ENCODE results near the gene CMYA5.
"Not testable (repeated sequence)": the region's sequence is repeated elsewhere in the genome, so short reads cannot be mapped to it uniquely, and the experiment has no call there.

CMYA5 gene

GRCh38 chr5:79753877-79754645, 64.4 kb downstream of the CMYA5 start:
- H3K27me3 ChIP-seq (ENCODE audit: low read depth, low read length) = no peaks in the 10 kb centered on the region
- peaks cover 0 to 2% of the 10 kb centered on the region in 2 donors for H3K36me3 ChIP-seq (ENCODE audit: control insufficient read depth in 1 of 2, insufficient read depth in 2 of 2, low read length in 2 of 2)
- no peak overlapping the region for H3K27ac ChIP-seq (ENCODE audit: low read length)
- no peaks in the 10 kb centered on the region for H3K9me3 ChIP-seq (ENCODE audit: control insufficient read depth in 1 of 2, low read length in 2 of 2)
- no peak overlapping the region for H3K4me3 ChIP-seq (ENCODE audit: low read depth in 1 of 2, low read length in 2 of 2)
- no peaks in the 10 kb centered on the region for H3K4me1 ChIP-seq (ENCODE audit: control insufficient read depth in 1 of 2, insufficient read depth in 2 of 2, low read length in 2 of 2)

DNA sequence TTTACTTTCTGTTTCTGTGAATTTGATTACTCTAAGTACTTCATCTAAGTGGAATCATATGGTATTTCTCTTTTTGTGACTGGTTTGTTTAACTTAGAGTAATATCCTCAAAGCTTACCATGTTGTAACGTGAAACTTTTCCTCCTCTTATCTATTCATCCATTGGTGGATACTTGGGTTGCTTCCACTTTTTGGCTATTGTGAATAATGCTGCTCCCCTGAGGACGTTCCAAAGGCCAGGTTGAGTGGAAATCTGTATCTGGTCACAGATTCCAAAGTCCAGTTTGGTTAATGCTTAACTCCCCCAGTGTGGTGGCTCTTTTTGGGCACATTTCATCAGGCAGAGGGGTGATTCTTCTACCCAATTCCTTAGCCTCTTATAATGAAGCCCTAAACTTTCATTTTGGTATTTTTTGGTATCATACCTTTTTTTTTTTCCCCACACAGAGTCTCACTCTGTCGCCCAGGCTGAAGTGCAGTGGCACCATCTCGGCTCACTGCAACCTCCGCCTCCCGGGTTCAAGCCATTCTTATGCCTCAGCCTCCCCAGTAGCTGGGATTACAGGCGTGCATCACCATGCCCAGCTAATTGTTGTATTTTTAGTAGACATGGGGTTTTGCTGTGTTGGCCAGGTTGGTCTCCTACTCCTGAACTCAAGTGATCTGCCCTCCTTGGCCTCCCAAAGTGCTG, 65.4 kb downstream of the CMYA5 start:
- Histone ChIP-seq H3K27me3 (ENCODE audit: low read depth, low read length) (no peaks in the 10 kb centered on the region), H3K4me3 (ENCODE audit: low read depth in 1 of 2, low read length in 2 of 2) (no peak overlapping the region), H3K27ac (ENCODE audit: low read length) (no peak overlapping the region), H3K36me3 (ENCODE audit: control insufficient read depth in 1 of 2, insufficient read depth in 2 of 2, low read length in 2 of 2) (peaks cover 0 to 5% of the 10 kb centered on the region in 2 donors), H3K9me3 (ENCODE audit: control insufficient read depth in 1 of 2, low read length in 2 of 2) (no peaks in the 10 kb centered on the region), H3K4me1 (ENCODE audit: control insufficient read depth in 1 of 2, insufficient read depth in 2 of 2, low read length in 2 of 2) (no peaks in the 10 kb centered on the region)

GRCh38 chr5:79756076-79756475, 66.4 kb downstream of the CMYA5 start:
- no peaks in the 10 kb centered on the region for H3K9me3 ChIP-seq (ENCODE audit: control insufficient read depth in 1 of 2, low read length in 2 of 2)
- no peak overlapping the region for H3K27ac ChIP-seq (ENCODE audit: low read length)
- no peaks in the 10 kb centered on the region for H3K4me1 ChIP-seq (ENCODE audit: control insufficient read depth in 1 of 2, insufficient read depth in 2 of 2, low read length in 2 of 2)
- no peaks in the 10 kb centered on the region for H3K27me3 ChIP-seq (ENCODE audit: low read depth, low read length)
- no peak overlapping the region for H3K4me3 ChIP-seq (ENCODE audit: low read depth in 1 of 2, low read length in 2 of 2)
- peaks cover 0 to 5% of the 10 kb centered on the region in 2 donors for H3K36me3 ChIP-seq (ENCODE audit: control insufficient read depth in 1 of 2, insufficient read depth in 2 of 2, low read length in 2 of 2)

DNA sequence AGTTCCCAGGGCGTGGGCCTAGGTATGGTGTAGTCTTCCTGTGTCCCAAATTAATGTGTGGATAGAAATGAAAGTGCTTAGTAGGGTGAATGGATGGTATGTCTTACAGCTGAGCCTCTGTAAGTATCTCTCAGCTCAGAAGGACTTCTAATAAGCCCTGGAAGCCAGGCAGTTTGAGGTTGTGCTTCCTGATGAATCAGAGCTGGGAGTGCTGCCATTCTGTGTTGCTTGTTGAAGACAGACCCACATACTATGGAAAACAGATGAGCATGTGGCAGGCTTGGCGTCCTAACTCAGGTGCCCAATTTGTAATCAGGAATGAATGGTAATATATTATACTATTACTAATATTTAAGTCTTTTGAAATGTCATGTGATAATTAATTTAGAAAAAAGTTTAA, 69.8 kb downstream of the CMYA5 start:
- H3K4me3 ChIP-seq (ENCODE audit: low read depth in 1 of 2, low read length in 2 of 2) = no peak overlapping the region
- H3K9me3 ChIP-seq (ENCODE audit: control insufficient read depth in 1 of 2, low read length in 2 of 2) = no peaks in the 10 kb centered on the region
- no peaks in the 10 kb centered on the region for H3K27me3 ChIP-seq (ENCODE audit: low read depth, low read length)
- no peak overlapping the region for H3K27ac ChIP-seq (ENCODE audit: low read length)
- no peaks in the 10 kb centered on the region for H3K4me1 ChIP-seq (ENCODE audit: control insufficient read depth in 1 of 2, insufficient read depth in 2 of 2, low read length in 2 of 2)
- peaks cover 0 to 26% of the 10 kb centered on the region in 2 donors for H3K36me3 ChIP-seq (ENCODE audit: control insufficient read depth in 1 of 2, insufficient read depth in 2 of 2, low read length in 2 of 2)

- Histone ChIP-seq H3K36me3 (ENCODE audit: control insufficient read depth in 1 of 2, insufficient read depth in 2 of 2, low read length in 2 of 2) (peaks cover 0 to 26% of the 10 kb centered on the region in 2 donors), H3K9me3 (ENCODE audit: control insufficient read depth in 1 of 2, low read length in 2 of 2) (no peaks in the 10 kb centered on the region), H3K27me3 (ENCODE audit: low read depth, low read length) (no peaks in the 10 kb centered on the region), H3K27ac (ENCODE audit: low read length) (no peak overlapping the region), H3K4me1 (ENCODE audit: control insufficient read depth in 1 of 2, insufficient read depth in 2 of 2, low read length in 2 of 2) (no peaks in the 10 kb centered on the region), H3K4me3 (ENCODE audit: low read depth in 1 of 2, low read length in 2 of 2) (no peak overlapping the region)
Observed at GRCh38 chr5:79759848-79760247, 70.2 kb downstream of the CMYA5 start.

DNA sequence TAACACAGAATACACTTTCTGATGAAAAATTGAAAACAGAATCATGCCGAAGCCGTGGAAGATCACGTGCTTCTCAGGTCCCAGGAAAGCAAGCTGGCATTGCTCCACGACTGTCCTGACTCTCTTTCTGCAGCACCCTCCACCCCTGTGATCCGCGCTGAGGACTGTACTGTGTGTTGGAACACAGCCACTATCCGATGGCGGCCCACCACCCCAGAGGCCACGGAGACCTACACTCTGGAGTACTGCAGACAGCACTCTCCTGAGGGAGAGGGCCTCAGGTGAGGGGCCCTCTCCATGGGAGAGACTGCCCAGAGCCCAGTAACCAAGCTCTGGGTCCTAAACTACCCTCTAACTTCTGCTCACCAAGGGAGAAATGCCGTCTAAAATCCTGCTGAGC, 73.3 kb downstream of the CMYA5 start:
- H3K4me3 ChIP-seq (ENCODE audit: low read depth in 1 of 2, low read length in 2 of 2) = no peak overlapping the region
- H3K4me1 ChIP-seq (ENCODE audit: control insufficient read depth in 1 of 2, insufficient read depth in 2 of 2, low read length in 2 of 2) = no peaks in the 10 kb centered on the region
- H3K36me3 ChIP-seq (ENCODE audit: control insufficient read depth in 1 of 2, insufficient read depth in 2 of 2, low read length in 2 of 2) = peaks cover 0 to 26% of the 10 kb centered on the region in 2 donors
- H3K9me3 ChIP-seq (ENCODE audit: control insufficient read depth in 1 of 2, low read length in 2 of 2) = no peaks in the 10 kb centered on the region
- no peaks in the 10 kb centered on the region for H3K27me3 ChIP-seq (ENCODE audit: low read depth, low read length)
- H3K27ac ChIP-seq (ENCODE audit: low read length) = no peak overlapping the region

DNA sequence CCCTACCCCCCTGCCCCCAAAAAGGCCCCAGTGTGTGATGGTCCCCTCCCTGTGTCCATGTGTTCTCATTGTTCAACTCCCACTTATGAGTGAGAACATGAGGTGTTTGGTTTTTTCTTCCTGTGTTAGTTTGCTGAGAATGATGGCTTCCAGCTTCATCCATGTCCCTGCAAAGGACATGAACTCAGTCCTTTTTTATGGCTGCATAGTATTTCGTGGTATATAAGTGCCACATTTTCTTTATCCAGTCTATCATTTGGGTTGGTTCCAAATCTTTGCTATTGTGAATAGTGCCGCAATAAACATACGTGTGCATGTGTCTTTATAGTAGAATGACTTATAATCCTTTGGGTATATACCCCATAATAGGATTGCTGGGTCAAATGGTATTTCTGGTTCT, 74.5 kb downstream of the CMYA5 start:
- peaks cover 0 to 23% of the 10 kb centered on the region in 2 donors for H3K36me3 ChIP-seq (ENCODE audit: control insufficient read depth in 1 of 2, insufficient read depth in 2 of 2, low read length in 2 of 2)
- H3K4me1 ChIP-seq (ENCODE audit: control insufficient read depth in 1 of 2, insufficient read depth in 2 of 2, low read length in 2 of 2); H3K27ac ChIP-seq (ENCODE audit: low read length); H3K27me3 ChIP-seq (ENCODE audit: low read depth, low read length); H3K9me3 ChIP-seq (ENCODE audit: control insufficient read depth in 1 of 2, low read length in 2 of 2); H3K4me3 ChIP-seq (ENCODE audit: low read depth in 1 of 2, low read length in 2 of 2): not testable (repeated sequence)

DNA sequence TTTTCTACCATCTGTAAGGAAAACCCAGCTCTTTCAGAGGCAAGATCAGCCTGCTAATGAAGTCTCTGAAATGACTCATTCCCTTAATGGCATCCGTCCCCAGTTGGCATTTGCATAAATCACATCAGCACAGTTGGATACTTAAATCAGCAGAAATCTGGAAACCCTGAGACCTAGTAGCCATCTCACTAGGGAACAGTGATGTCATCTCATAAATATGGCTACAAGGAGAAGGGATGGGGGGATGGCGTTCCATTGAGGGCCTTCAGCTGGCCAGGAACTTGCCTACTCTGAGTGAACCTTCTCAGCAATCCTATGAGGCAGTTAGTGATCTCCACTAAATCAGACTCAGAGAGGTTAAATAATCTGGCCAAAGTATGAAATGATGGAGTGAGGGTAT, 81.8 kb downstream of the CMYA5 start:
- Histone ChIP-seq H3K4me1 (ENCODE audit: control insufficient read depth in 1 of 2, insufficient read depth in 2 of 2, low read length in 2 of 2) (no peaks in the 10 kb centered on the region), H3K4me3 (ENCODE audit: low read depth in 1 of 2, low read length in 2 of 2) (no peak overlapping the region), H3K27me3 (ENCODE audit: low read depth, low read length) (no peaks in the 10 kb centered on the region), H3K9me3 (ENCODE audit: control insufficient read depth in 1 of 2, low read length in 2 of 2) (peaks cover 0 to 3% of the 10 kb centered on the region in 2 donors), H3K36me3 (ENCODE audit: control insufficient read depth in 1 of 2, insufficient read depth in 2 of 2, low read length in 2 of 2) (peaks cover 0 to 7% of the 10 kb centered on the region in 2 donors), H3K27ac (ENCODE audit: low read length) (no peak overlapping the region)

GRCh38 chr5:79772651-79773050, 83.0 kb downstream of the CMYA5 start:
- H3K36me3 ChIP-seq (ENCODE audit: control insufficient read depth in 1 of 2, insufficient read depth in 2 of 2, low read length in 2 of 2) = peaks cover 0 to 7% of the 10 kb centered on the region in 2 donors

DNA sequence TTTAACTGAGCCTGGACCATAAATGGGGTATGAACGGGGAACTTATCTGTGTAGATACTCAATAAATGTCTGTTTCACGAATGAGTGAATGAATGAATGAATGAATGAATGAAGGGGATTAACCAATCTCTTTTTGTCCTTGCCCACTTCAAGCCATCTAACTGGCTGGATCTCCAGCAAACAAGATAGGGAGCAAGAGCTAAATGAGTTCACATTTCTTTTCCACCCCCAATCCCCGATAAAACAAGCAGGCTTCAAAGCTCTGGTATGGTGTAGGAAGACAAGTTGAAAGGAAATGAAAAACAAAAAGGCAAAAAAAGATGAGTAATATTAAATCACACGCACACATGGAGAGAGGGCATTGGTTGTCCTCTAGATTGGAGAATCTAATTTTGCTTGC, 84.0 kb downstream of the CMYA5 start:
- Histone ChIP-seq H3K36me3 (ENCODE audit: control insufficient read depth in 1 of 2, insufficient read depth in 2 of 2, low read length in 2 of 2) (peaks cover 0 to 7% of the 10 kb centered on the region in 2 donors), H3K9me3 (ENCODE audit: control insufficient read depth in 1 of 2, low read length in 2 of 2) (peaks cover 0 to 3% of the 10 kb centered on the region in 2 donors), H3K27me3 (ENCODE audit: low read depth, low read length) (no peaks in the 10 kb centered on the region), H3K4me3 (ENCODE audit: low read depth in 1 of 2, low read length in 2 of 2) (no peak overlapping the region), H3K27ac (ENCODE audit: low read length) (no peak overlapping the region), H3K4me1 (ENCODE audit: control insufficient read depth in 1 of 2, insufficient read depth in 2 of 2, low read length in 2 of 2) (no peaks in the 10 kb centered on the region)

More at GRCh38 chr5:79772651-79773050, 83.0 kb downstream of the CMYA5 start:
- Histone ChIP-seq H3K27me3 (ENCODE audit: low read depth, low read length) (no peaks in the 10 kb centered on the region), H3K4me1 (ENCODE audit: control insufficient read depth in 1 of 2, insufficient read depth in 2 of 2, low read length in 2 of 2) (no peaks in the 10 kb centered on the region), H3K9me3 (ENCODE audit: control insufficient read depth in 1 of 2, low read length in 2 of 2) (peaks cover 0 to 3% of the 10 kb centered on the region in 2 donors), H3K4me3 (ENCODE audit: low read depth in 1 of 2, low read length in 2 of 2) (no peak overlapping the region), H3K27ac (ENCODE audit: low read length) (no peak overlapping the region)

- no peaks in the 10 kb centered on the region for H3K27me3 ChIP-seq (ENCODE audit: low read depth, low read length)
- no peak overlapping the region for H3K27ac ChIP-seq (ENCODE audit: low read length)
- peaks cover 0 to 6% of the 10 kb centered on the region in 2 donors for H3K36me3 ChIP-seq (ENCODE audit: control insufficient read depth in 1 of 2, insufficient read depth in 2 of 2, low read length in 2 of 2)
- no peak overlapping the region for H3K4me3 ChIP-seq (ENCODE audit: low read depth in 1 of 2, low read length in 2 of 2)
- H3K9me3 ChIP-seq (ENCODE audit: control insufficient read depth in 1 of 2, low read length in 2 of 2) = peaks cover 0 to 3% of the 10 kb centered on the region in 2 donors
- no peaks in the 10 kb centered on the region for H3K4me1 ChIP-seq (ENCODE audit: control insufficient read depth in 1 of 2, insufficient read depth in 2 of 2, low read length in 2 of 2)
Observed at GRCh38 chr5:79774171-79774854, 84.7 kb downstream of the CMYA5 start.
